GM12873 (cell line): Measurements from ENCODE around the gene FAT2.

ENCODE experiments used
- TF ChIP-seq, protein P1 (sequence below): IDR thresholded peaks from 2 replicates; pipeline ENCODE4 v1.5.1; 2012; ENCODE audit warnings: low read depth, mild to moderate bottlenecking, moderate library complexity, low read length, control low read depth; ENCODE audit not compliant: insufficient read depth; ENCODE audit errors: missing control alignments

Gene FAT2

DNA sequence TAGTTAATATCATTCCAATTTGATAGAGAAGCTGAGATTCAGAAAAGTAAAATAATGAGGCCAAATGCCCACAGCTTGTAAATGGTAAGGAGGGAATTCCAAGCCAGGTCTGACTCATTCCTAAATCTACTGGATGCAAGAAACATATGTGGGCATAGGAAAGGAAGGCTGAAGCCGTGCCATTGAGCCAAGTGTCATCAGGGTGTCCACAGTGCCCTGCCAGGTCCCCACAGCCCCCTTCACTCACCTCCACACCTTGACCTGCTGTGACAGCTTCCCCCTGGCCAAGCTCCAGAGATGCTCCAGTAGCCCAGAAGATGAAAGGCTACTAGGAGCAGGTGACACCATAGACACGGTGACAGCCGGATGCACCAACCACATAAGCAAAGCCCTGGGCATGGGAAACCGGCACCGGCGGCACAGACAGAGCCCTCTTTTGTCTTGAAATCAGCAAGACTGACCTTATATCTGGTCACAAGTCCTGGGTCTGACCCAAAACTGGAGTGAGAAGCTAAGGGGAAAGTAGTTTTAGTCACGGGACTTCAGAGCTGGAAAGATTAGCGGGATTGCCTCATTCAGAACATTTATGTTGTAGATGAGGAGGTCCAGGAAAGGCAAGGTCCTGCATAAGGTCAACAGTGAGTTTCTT lies 20.1 kb upstream of the FAT2 start:
- TF ChIP-seq, protein P1, sequence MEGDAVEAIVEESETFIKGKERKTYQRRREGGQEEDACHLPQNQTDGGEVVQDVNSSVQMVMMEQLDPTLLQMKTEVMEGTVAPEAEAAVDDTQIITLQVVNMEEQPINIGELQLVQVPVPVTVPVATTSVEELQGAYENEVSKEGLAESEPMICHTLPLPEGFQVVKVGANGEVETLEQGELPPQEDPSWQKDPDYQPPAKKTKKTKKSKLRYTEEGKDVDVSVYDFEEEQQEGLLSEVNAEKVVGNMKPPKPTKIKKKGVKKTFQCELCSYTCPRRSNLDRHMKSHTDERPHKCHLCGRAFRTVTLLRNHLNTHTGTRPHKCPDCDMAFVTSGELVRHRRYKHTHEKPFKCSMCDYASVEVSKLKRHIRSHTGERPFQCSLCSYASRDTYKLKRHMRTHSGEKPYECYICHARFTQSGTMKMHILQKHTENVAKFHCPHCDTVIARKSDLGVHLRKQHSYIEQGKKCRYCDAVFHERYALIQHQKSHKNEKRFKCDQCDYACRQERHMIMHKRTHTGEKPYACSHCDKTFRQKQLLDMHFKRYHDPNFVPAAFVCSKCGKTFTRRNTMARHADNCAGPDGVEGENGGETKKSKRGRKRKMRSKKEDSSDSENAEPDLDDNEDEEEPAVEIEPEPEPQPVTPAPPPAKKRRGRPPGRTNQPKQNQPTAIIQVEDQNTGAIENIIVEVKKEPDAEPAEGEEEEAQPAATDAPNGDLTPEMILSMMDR: no peak

DNA sequence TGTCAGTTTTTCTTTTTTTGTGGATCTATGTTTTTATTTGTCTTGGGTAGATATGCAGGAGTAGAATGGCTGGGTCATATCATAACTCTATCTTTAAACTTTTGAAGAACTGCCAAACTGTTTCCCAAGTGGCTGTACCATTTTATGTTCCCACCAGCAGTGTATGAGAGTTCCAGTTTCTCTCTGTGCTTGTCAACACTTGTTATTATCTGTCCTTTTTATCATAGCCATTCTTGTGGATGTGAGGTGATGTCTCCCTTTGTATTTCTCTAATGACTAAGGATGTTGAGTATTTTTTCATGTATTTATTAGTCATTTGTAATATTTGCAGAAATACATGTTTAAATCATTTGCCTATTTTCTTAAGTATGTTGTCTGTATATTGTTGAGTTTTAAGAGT lies 17.4 kb upstream of the FAT2 start:
- TF ChIP-seq, protein P1: no peak

DNA sequence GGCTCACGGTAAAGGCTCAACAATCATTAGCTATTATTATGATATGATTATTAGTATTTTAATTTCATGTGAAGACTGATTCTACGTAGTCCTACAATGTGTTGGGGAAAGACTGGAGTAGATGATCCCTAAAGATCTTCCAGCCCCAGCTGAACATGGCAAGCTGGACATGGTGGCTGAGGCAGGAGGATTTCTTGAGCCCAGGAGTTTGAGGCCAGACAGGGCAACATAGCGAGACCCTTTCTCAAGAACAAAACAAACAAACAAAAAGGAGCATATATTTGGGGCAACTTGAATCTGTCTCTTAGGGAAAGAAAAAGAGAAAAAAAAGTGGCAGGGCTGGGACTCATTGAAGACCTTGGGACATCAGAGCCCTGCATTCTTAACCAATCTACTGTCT lies 16.2 kb upstream of the FAT2 start:
- TF ChIP-seq, protein P1: no peak

DNA sequence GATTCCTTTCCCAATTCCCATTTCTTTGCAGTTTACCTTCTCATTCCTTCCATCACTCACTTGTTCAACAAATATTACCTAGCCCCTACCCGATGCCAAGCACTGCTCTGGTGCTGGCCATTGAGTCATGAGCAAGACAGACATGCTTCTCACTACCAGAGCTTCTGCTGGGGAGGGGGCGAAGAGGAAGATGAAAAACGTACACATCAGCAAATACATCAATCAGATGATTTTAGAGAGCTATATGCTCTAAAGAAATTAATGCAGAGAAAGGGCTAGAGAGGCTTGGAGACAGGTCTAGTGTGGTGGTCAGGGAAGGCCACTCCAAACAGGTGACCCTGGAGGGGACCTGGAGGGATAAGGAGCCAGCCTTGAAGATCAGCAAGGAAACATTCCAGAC lies 14.4 kb upstream of the FAT2 start:
- TF ChIP-seq, protein P1: no peak

DNA sequence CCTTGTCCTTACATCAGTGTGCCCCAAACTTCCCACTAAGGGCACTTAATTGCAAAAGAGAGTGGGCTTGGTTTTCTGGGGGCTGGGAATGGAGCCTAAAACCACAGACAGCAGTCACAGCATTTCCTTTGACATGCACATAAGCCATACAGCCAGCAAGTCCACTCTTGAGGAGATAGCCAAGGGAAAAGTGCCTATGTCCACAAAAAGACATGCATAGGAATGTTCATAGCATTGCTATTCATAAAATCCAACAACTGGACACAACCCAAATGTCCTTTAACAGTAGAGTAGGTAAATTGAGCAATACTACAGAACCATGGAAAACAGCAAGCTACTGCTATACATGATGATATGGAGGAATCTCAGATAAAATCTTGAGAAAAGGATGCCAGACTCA lies 11.7 kb upstream of the FAT2 start:
- TF ChIP-seq, protein P1: no peak

DNA sequence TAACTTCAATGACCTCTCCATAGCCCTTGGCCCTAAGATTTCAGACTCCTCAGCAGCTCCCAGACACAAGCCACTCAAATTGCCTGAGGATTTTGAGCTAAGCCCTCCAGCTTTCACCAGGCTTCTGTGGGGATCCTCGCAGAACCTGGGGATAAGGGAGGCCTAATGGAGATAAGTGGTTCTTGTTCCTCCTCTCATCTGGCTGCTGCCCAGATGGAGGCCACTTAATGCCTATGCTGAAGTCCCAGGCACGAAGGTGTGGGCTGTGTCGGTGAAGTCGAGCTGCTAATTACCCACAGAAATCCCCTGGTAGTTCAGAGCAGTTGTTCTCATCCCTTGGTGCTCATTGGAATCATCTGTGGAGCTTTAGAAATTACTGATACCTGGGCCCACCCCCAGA lies 10.3 kb upstream of the FAT2 start:
- TF ChIP-seq, protein P1: no peak

DNA sequence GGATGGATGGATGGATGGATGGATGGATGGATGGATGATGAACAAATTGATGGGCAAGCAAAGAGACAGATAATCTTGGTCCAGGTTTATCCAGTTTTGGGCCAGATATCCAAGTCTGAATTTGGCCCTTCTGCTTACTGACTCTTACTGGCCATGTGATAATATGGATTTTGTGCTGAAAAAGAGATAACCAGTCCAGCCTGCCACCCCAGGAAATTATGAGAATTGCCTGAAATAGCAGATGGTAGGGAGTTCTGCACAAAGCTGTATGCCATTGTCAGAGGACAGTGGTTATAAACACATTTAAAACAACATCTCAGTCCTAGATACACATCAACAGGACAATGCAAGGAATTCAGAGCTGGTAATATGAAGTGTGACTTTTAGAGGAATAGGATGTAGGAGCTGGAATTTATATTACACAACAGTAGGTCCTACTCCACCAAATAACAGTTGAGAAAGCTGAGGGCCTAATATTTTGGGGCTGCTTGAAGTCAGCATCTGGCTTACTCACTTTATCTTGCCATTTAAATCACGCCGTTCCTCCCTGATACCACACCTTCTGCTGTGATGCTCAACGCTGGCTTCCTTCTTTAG lies 9.0 kb upstream of the FAT2 start:
- TF ChIP-seq, protein P1: no peak
